NCI-H446 treated with DMSO at 0.1 percent for 48 hours (cell line): Measurements from ENCODE around the gene TDRKH.
"Not testable (repeated sequence)": the region's sequence is repeated elsewhere in the genome, so short reads cannot be mapped to it uniquely, and the experiment has no call there.

Experiments used
- DNase-seq: peaks from one replicate; lab custom pipeline; 2025; lab: John Stamatoyannopoulos, UW

Gene TDRKH

DNA sequence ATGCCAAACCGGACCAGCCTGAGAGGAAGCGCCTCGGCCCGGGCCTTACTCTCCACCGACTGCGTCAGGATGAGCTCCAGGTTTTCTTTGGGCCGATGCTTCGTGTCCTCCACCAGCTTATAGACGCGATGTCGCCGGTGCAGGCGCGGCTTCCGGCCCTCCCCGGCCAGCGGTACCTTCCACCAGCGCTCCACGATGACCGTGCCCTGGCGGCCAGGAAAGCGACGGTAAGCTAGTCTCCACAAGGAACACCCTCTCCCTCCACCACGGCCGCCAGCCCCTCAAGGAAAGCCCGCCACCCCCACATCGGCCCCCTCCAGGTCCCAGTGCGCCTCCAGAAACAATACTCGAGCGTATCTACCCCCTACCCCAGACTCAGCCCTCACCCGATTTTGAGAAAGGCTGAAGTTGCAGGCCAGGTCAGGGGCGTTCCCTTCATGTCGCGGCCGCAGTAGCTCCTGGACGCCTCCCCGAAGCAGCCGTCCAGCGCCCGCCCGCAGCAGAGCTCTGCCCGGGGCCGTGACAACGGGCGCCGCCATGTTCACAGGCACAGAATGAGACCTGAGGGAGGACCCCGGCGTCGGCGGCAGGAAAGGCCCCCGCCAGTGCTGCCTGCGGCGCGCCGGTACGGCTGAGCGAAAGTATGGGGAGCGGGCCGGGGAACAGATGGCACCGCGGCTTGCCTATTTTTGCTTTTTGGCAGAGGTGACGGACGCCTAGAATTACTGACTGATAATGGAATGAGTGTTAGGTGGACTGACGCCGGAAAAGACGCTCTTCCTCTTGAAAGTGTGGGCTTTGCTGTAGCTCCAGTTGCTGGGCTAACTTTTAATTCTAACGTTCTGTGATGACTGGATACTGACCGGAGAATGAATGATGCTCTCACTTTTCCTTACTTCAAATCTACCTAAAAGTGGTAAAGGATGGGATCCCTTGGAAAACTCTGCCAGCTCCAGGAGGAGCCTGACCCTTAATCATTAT lies 27.1 kb downstream of the TDRKH start, which contains the start of gene MRPL9:
Gene MRPL9, minus strand, starts transcription at position 556 of the 981 bp plus-strand sequence. Its CDS starts 17 bp downstream, at position 539.
- peak; percentile 87 for DNase-seq

DNA sequence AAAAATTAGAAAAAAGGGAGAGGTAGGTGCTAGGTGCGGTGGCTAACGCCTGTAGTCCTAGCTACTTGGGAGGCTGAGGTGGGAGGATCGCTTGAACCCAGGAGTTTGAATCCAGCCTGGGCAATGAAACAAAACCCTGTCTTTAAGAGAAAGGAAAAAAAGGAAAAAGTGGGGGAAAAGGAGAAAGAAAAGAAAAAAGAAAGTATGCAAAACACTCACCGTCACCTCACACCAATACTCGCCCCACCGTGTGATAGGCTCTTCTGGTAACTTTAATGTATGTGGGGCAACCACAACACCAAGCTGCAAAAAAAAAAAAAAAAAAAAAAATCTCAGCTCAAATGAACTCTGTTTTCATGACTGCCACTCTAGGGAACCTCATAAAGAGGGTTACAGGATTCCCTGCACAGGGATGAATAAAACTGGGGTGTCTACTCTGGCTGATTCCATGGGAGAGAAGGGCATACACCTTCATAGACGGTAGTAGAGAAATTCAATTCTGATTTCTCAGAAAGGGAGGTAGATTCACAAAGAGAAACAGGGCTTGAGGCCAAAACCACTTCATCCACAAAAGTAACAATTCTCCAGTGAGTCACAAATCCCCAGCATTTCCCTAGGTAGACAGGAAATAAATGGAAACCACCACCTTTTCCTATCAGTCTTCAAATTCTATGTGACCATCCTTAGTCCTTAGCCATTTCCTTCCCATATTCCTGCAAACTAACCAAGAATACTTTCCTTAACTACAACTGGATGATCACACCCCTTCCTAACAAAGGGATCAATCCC lies 29.5 kb downstream of the TDRKH start:
- no peak for DNase-seq

- no peak for DNase-seq
Measured at GRCh38 chr1:151759241-151759640, 31.1 kb downstream of the TDRKH start.

DNA sequence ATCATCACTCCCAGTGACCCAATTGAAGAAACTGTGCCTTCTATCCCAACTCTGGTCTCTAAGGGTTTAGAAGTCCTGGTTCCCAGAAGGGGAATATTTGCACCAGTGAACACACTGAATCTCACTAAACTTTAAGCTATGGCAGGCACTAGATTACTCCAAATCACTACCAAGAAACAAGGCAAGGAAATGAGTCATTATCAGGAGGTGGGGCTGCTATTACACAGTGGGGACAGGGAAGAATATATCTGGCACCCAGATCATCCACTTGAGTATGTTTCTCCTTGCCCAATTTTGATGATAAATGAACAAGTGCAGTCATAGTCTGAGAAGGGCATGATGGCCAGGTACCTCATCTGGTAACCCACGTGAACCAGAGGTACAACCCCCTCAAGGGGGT lies 34.0 kb downstream of the TDRKH start:
- DNase-seq = no peak

DNA sequence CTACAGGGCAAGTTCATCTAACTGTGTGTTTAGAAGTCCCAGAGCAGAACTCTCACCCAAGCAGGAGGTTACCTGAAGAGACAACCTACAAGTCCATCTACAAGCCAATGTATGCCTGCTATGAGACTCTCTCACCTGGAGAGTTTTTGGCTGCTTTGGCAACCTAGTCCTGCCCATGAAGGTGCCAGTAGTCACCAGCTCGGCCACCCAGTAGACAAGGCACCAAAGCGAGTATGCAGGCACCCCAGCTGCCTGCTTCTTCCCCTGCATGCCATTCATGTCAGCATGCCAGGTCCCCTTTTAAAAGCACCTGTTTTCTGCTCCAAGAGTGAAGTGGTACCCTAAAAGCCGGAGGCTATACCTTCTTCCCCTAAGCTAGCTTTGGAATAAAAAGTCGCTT lies 48.8 kb downstream of the TDRKH start:
- no peak for DNase-seq

- DNase-seq = no peak
Measured at GRCh38 chr1:151739590-151740355, 50.5 kb downstream of the TDRKH start.

DNA sequence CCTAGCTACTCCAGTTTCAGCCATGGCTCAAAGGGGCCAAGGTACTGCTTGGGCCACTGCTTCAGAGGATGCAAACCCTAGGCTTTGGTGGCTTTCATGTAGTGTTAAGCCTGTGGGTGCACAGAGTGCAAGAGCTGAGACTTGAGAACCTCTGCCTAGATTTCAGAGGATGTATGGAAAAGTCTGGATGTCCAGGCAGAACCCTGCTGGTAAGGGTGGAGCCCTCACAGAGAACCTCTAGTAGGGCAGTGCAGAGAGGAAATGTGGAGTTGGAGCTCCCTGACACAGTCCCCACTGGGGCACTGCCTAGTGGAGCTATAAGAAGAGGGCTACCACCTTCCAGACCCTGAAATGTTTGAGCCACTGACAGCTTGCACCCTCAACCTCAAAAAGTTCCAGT lies 52.8 kb downstream of the TDRKH start:
- no peak for DNase-seq

- DNase-seq = no peak
Measured at GRCh38 chr1:151737026-151737425, 53.3 kb downstream of the TDRKH start.

DNA sequence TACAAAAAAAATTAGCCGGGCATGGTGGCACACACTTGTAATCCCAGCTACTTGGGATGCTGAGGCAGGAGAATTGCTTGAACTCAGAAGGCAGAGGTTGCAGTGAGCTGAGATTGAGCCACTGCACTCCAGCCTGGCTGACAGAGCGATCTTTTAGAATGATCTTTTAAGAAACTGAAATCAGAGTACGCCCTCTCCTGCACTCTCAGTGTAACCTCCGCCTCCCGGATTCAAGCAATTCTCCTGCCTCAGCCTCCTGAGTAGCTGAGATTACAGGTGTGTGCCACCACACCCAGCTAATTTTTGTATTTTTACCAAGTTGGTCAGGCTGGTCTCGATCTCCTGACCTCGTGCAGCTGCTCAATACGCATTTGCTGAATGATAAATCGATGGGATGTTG lies 56.3 kb downstream of the TDRKH start:
- DNase-seq = not testable (repeated sequence)

- no peak for DNase-seq
Measured at GRCh38 chr1:151733126-151733525, 57.2 kb downstream of the TDRKH start.

DNA sequence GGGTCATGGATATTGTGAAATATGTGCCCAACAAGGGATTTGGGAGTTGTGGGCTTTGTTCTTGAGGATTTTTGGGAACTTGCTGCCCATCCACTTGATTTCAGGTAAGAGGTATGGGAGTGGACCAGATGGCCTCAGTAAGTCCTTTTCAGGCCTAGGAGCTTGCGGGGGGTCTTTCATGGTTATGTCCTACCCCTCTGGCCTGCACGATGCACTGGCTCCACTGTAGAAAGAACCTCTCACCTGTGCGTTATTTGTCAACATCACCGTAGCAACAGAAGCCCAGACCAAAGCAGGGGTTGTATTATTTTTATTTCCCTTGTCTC lies 60.4 kb downstream of the TDRKH start:
- no peak for DNase-seq

DNA sequence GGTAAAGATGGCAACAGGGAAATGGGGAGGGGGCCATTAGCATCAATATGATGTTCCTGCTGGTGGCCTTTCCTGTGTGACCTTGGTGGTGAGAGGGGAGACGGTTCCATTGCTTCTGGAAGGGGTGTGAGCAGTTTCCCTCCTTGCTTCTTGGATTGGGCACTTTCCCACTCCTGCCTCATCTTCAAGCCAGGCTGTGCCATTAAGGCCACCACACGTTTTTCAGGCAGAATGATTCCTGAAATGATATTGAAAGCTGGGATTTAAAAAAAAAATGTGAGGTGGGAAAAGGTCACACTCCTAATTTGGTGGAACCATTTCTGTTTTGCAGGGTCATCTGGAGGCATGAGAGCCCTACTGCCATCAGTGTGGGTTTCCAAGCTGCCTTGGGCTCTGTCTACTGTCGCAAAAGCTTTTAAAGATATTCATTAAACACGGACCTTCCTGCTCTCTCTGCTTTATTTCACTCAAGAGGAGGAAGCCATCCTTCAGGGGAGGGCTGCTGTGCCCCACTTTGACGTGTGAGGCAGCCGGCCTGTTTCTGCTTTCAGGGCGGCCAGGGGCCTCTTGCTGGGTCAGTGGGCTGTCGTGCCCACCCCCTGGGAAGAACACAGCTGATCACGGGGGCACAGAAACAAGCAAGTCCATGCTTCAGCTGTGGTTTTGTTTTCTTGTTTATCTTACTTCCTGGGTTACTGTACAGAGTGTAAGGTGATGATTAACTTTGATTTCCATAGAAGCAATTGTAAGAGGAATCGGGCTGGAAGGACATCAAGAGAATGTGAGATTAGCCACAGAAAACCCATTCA lies 60.9 kb downstream of the TDRKH start:
- DNase-seq = no peak

GRCh38 chr1:151728151-151729054 lies 61.9 kb downstream of the TDRKH start:
- DNase-seq = peak; percentile 87

GRCh38 chr1:151723726-151724370 lies 66.5 kb downstream of the TDRKH start:
- no peak for DNase-seq
